Measurements from ENCODE around the gene GPC3.

- no peak for TF ChIP-seq POLR2AphosphoS5 (IDR thresholded peaks at IDR 0.05; ENCODE audit: low read depth, low read length)
- TF ChIP-seq POLR2A (IDR thresholded peaks at IDR 0.05; ENCODE audit: low read depth, low read length) = no peak
Observed at GRCh38 chrX:133546441-133546840, 439.0 kb downstream of the GPC3 start.
